ENCODE results near the gene ACOT9.
"Not testable (repeated sequence)": the region's sequence is repeated elsewhere in the genome, so short reads cannot be mapped to it uniquely, and the experiment has no call there.

The ACOT9 gene

DNA sequence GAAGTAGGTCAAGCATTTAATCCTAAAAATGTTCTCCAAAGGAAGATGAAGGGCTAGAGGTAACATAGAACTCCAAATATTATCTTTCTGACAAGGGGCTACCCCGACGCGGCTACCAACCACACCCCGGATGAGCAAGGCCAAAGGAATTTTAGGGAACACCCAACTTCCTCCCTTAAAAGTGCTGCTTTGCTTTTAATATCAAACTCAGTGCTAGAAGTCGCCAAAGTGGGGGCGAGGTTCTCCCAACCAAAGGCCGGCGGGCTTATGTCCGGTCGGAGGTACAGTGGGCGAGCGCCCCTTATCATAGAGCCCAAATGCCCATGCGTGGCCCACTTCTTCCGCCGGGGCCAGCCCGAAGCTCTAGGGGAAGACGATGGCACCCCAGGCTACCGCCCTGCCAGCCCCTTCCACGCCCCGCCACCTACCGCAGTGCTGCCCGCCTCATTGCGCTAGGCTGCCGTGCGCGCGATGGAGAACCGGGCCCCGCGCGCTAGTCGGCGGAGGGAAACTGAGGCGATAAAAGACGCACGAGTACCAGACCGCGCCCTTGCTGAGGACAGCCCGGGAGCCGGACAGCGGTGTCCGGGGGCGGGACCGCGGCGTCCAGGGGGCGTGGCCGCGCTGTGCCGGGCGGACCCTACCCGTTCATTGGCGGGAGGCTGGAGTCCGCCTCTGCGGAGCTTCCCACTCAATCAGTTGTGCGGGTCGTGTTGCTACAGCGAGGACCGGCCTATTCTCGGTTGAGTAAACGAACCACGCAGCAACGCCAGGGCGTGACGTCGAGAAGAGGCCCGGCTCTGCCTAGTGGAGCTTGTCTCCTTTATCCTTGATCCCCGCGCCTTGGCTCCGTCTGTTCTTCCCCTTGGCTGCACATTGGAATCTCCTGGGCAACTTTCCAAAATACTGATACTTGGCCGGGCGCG is at the start of gene ACOT9:
ACOT9 (minus strand) TSS at position 580 of the 926 bp plus-strand sequence; CDS start at position 448, 132 bp downstream.
- DNase-seq: peak; percentile 12

GRCh38 chrX:23790155-23790497 is 47.0 kb upstream of the ACOT9 start:
- DNase-seq: no peak

DNA sequence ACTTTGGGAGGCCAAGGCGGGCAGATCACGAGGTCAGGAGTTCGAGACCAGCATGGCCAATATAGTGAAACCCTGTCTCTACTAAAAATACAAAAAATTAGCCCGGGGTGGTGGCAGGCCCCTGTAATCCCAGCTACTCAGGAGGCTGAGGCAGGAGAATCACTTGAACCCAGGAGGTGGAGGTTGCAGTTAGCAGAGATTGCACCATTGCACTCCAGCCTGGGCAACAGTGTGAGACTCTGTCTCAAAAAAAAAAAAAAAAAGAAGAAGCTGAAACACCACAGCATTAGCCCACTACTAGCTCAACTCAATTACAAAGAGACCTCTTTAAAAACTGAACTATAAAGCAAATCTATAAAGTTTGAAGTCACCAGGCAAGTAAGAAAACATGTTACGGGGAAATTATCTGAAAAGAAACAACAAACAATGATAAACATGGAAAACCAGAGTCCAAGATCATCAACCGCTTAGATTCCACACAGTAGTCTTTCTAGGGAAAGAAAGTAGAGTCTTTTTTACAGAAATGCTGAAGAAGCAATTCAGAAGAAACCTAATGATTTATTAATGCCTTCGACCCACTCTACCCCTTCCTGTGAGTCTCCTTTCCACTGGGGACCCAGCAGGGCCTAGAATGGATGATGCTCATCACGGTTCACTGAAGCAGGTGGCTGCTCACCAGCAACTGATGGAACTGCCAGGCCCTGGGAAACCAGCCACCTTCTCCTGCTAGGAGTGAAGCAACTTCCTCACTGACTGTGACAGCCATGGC is 46.5 kb upstream of the ACOT9 start:
- DNase-seq: no peak

DNA sequence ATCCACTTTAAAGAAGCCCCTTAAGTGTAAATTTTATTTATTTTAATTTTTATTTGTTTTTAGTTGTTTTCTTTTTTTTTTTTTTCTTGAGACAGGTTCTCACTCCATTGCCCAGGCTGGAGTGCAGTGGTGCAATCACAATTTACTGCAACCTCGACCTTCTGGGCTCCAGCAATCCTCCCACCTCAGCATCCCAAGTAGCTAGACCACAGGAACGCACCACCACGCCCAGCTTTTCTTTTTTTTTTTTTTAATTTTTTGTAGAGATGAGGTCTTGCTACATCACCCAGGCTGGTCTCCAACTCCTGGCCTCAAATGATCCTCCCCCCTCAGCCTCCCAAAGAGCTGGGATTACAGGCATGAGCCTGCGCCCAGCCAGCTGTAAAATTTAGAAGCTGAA is 45.9 kb upstream of the ACOT9 start:
- DNase-seq: no peak

GRCh38 chrX:23788521-23788920 is 45.4 kb upstream of the ACOT9 start:
- DNase-seq: no peak

DNA sequence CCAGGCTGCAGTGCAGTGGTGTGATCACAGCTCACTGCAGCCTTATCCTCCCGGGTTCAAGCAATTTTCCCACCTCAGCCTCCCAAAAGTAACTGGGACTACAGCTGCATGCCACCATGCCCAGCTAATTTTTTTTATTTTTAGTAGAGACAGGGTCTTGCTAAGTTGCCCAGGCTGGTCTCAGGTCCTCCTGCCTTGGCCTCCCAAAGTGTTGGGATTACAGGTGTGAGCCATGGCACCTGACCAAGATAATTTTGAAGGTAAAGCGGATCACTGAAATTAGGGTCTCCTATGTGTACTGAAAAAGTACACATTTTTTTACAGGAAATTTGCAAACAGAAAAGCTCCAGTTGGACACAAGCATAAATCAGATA is 44.7 kb upstream of the ACOT9 start:
- no peak for DNase-seq

DNA sequence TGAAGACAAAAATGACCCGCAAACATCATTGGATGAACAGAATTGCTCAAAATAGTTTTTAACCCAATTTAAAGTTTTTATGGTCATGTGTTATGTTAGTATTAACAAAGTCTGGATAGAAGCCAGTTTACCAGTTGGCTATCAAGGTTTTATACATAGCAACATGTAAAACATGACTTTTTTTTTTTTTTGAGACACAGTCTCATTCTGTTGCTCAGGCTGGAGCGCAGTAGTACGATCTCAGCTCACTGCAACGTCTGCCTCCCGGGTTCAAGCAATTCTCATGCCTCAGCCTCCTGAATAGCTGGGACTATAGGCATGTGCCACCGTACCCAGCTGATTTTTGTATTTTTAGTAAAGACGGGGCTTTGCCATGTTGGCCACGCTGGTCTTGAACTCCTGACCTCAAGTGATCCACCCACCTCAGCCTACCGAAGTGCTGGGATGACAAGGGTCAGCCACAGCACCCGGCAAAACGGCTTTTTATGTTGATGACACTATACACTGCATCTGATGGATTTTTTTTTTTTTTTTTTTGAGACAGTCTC is 43.3 kb upstream of the ACOT9 start:
- DNase-seq: no peak

- no peak for DNase-seq
These were observed 42.5 kb upstream of the ACOT9 start for GRCh38 chrX:23785580-23785979.

GRCh38 chrX:23784470-23785331 is 41.6 kb upstream of the ACOT9 start:
- DNase-seq: no peak

DNA sequence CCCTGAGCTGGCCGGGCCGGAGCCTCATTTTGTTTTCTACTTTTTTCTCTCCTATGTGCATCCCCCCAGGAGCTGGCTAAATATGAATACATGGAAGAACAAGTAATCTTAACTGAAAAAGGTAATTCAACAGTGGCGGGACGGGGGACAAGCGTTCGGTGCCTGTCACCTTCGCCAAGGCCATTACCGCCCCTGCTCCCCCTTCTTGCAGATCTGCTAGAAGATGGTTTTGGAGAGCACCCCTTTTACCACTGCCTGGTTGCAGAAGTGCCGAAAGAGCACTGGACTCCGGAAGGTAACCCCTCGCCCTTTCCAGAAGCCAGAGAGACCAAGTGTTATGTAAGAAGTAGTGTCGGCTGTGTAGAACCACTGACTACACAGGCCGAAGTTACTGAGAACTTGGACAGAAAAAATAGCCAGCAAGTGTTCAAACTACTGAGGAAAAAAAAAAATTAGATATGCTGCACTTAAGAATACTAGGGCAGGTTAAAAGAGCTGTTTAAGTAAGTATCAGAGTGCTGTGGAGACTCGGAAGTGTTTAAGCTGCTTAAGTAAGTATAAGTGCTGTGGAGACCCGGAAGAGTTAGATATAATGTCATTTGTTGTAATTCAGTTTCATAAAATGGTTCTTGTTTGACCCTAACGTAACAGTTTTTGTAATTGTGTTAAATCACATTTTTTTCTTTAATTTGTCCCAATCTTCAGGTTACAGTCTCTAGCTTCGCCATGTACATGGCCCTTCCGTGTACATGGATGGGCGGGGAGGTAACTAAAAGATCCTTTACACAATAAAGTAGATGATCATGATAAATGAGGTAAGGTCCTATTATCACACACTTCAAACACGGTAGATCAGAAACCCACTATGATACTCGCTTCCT is 40.8 kb upstream of the ACOT9 start:
- DNase-seq: no peak

GRCh38 chrX:23782863-23783588 is 40.0 kb upstream of the ACOT9 start, which contains the start of gene SAT1:
Gene SAT1 (plus strand): TSS chrX:23783173. CDS start chrX:23783352, 179 bp downstream.
- DNase-seq: peak; percentile 8

- DNase-seq: no peak
These were observed 39.4 kb upstream of the ACOT9 start for GRCh38 chrX:23782455-23782854.

- no peak for DNase-seq
These were observed 35.9 kb upstream of the ACOT9 start for GRCh38 chrX:23779025-23779424.

GRCh38 chrX:23776363-23776762 is 33.3 kb upstream of the ACOT9 start:
- DNase-seq: no peak

GRCh38 chrX:23773601-23774175 is 30.6 kb upstream of the ACOT9 start:
- DNase-seq: no peak

DNA sequence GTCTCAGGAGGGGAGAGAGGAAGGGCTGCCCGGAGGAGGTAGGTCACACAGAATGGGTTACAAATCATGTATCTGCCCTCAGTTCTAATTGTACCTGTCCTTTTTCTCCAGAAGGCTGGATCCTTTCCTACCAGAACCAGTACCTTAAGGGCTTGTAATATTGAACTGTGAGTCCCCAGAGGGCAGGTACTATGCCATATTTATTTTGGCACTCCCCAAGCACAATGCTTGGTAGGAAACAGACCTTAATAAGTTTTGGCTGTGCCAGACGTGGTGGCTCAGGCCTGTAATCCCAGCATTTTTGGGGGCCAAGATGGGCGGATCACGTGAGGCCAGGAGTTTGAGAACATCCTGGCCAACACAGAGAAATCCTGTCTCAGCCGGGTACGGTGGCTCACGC is 28.0 kb upstream of the ACOT9 start:
- not testable (repeated sequence) for DNase-seq

GRCh38 chrX:23770142-23770541 is 27.1 kb upstream of the ACOT9 start:
- no peak for DNase-seq

DNA sequence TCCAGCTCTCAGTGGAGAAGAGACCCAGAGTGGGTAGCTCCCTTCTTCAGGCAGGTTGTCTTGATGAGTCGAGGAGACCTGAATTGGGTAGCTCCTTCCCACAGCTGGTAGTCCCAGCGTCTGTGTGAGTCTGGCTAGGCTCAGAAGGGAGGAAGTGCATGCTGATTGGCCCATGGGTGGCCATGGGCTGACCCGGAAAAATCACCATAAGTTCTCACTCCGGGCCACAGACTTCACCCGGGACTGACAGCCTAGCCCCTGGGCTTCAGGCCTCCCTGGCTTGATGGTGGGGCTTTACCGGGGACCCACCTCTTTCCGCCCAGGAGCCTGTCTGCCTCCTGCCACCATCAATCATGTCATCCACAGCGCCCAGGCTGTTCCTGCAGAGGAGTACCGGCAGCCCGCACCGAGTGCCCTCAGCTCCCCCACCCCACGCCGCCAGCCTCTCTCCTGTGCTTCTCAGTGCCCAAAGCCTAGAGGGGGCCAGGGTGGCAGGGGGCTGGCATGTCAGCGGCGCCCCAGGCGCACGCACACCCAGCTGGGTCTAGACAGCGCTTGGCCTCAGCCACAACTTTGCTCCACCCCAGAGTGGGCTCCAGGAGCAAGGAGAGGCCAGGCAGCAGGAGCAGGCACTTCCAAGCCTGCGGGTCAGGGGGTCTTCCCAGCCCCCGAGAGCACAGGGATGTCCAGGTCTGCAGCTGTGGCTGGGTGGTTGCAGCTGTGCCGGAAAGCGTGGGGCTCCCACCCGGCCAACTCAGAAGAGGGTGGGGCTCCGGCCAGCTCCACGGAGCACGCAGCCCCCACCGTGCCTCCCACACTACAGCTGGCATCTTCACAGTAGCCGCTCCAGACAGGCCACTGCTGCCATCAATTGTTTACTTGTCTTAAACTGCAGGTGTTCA is 23.8 kb upstream of the ACOT9 start:
- no peak for DNase-seq

DNA sequence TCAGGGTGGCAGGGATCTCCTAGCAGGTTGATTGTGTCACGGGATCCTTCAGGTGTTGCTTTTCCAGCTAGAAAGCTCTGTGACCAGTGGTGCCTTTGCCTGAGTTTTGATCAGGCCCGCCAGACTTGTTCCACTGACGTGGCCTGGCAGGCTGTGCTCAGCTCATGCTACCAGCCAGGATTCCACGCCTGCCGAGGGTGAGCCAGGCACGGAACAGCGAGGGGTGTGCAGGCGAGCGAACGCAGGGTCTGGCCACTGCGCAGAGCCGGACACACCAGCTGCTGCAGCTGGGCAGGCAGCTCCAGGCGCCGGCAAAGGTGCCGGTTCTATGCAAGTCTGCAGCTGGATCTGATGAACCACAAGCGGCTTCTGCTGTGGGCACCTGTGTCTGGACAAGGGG is 22.8 kb upstream of the ACOT9 start:
- no peak for DNase-seq

- no peak for DNase-seq
These were observed 22.4 kb upstream of the ACOT9 start for GRCh38 chrX:23765449-23765848.

All from cortex of kidney (tissue), 1 donor.